ENCODE data around the gene DENND4C.
"Not testable (repeated sequence)": the region's sequence is repeated elsewhere in the genome, so short reads cannot be mapped to it uniquely, and the experiment has no call there.

DENND4C gene

GRCh38 chr9:19252174-19252884 is 21.8 kb downstream of the DENND4C start:
- H3K4me3 ChIP-seq (ENCODE audit: low read depth, low read length) = no peak overlapping the region
- no peak for DNase-seq (ENCODE audit: low read depth)
- TF ChIP-seq, protein P1, sequence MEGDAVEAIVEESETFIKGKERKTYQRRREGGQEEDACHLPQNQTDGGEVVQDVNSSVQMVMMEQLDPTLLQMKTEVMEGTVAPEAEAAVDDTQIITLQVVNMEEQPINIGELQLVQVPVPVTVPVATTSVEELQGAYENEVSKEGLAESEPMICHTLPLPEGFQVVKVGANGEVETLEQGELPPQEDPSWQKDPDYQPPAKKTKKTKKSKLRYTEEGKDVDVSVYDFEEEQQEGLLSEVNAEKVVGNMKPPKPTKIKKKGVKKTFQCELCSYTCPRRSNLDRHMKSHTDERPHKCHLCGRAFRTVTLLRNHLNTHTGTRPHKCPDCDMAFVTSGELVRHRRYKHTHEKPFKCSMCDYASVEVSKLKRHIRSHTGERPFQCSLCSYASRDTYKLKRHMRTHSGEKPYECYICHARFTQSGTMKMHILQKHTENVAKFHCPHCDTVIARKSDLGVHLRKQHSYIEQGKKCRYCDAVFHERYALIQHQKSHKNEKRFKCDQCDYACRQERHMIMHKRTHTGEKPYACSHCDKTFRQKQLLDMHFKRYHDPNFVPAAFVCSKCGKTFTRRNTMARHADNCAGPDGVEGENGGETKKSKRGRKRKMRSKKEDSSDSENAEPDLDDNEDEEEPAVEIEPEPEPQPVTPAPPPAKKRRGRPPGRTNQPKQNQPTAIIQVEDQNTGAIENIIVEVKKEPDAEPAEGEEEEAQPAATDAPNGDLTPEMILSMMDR (conservative IDR thresholded peaks at IDR 0.05; ENCODE audit: low read depth, low read length) = no peak

DNA sequence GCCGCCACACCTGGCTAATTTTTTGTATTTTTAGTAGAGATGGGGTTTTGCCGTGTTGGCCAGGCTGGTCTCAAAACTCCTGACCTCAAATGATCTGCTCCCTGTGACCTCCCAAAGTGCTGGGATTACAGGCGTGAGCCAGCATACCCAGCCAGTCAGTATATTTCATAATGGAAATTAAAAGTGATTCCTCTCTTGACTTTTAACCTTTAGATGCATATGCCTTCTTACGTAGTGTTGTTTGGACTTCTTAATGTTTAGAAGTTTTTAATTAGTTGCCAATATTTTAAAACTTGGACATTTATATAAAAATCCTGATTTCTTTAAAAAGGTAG is 22.4 kb downstream of the DENND4C start:
- no peak for DNase-seq (ENCODE audit: low read depth)
- H3K4me3 ChIP-seq (ENCODE audit: low read depth, low read length) = no peak overlapping the region
- TF ChIP-seq, protein P1 (conservative IDR thresholded peaks at IDR 0.05; ENCODE audit: low read depth, low read length) = no peak

GRCh38 chr9:19255112-19255511 is 24.6 kb downstream of the DENND4C start:
- no peak for DNase-seq (ENCODE audit: low read depth)
- no peak overlapping the region for H3K4me3 ChIP-seq (ENCODE audit: low read depth, low read length)
- TF ChIP-seq, protein P1 (conservative IDR thresholded peaks at IDR 0.05; ENCODE audit: low read depth, low read length) = no peak

- no peak overlapping the region for H3K4me3 ChIP-seq (ENCODE audit: low read depth, low read length)
- no peak for DNase-seq (ENCODE audit: low read depth)
- TF ChIP-seq, protein P1 (conservative IDR thresholded peaks at IDR 0.05; ENCODE audit: low read depth, low read length) = no peak
Measured at GRCh38 chr9:19255821-19256220, 25.3 kb downstream of the DENND4C start.

- not testable (repeated sequence) for H3K4me3 ChIP-seq (ENCODE audit: low read depth, low read length); DNase-seq (ENCODE audit: low read depth)
Measured at GRCh38 chr9:19259665-19260255, 29.3 kb downstream of the DENND4C start.

- not testable (repeated sequence) for DNase-seq (ENCODE audit: low read depth); H3K4me3 ChIP-seq (ENCODE audit: low read depth, low read length)
Measured at GRCh38 chr9:19265602-19266001, 35.1 kb downstream of the DENND4C start.

- DNase-seq (ENCODE audit: low read depth) = peak; percentile 8
- H3K4me3 ChIP-seq (ENCODE audit: low read depth, low read length) = not testable (repeated sequence)
Measured at GRCh38 chr9:19266778-19267384, 36.4 kb downstream of the DENND4C start.

DNA sequence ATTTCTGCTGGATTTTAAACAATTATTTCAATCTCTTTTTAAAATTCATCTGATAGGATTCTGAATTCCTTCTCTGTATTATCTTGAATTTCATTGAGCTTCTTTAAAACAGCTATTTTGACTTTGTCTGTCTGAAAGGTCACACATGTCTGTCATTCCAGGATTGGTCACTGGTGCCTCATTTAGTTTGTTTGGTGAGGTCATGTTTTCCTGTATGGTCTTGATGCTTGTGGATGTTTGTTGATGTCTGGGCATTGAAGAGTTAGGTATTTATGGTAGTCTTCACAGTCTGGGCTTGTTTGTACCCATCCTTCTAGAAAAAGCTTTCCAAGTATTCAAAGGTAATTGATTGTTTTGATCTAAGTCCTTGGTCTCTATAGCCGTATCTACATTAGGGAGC is 39.1 kb downstream of the DENND4C start:
- H3K4me3 ChIP-seq (ENCODE audit: low read depth, low read length) = no peak overlapping the region
- no peak for DNase-seq (ENCODE audit: low read depth)
- TF ChIP-seq, protein P1 (conservative IDR thresholded peaks at IDR 0.05; ENCODE audit: low read depth, low read length) = no peak

Data from choroid plexus epithelial cell (primary cell).